D721Med (cell line): Measurements from ENCODE around the gene FGF19.
A peak's percentile ranks its signal among the peaks of the same experiment; 100 is the strongest.
"Not testable (repeated sequence)": the region's sequence is repeated elsewhere in the genome, so short reads cannot be mapped to it uniquely, and the experiment has no call there.

Experiments
- DNase-seq: peaks from one replicate; pipeline ENCODE4 v3.0.0; 2011; ENCODE audit warnings: low spot score; ENCODE audit not compliant: insufficient read length
- FAIRE-seq: peaks from 2 replicates; lab custom pipeline; 2011; peaks lifted over from hg19 to GRCh38; lab: Jason Lieb, UNC
- TF ChIP-seq, protein P1 (sequence below): IDR thresholded peaks from 2 replicates; pipeline ENCODE4 v1.5.1; 2012; ENCODE audit warnings: mild to moderate bottlenecking, control low read depth; ENCODE audit not compliant: insufficient read depth; ENCODE audit errors: missing control alignments

FGF19 gene

DNA sequence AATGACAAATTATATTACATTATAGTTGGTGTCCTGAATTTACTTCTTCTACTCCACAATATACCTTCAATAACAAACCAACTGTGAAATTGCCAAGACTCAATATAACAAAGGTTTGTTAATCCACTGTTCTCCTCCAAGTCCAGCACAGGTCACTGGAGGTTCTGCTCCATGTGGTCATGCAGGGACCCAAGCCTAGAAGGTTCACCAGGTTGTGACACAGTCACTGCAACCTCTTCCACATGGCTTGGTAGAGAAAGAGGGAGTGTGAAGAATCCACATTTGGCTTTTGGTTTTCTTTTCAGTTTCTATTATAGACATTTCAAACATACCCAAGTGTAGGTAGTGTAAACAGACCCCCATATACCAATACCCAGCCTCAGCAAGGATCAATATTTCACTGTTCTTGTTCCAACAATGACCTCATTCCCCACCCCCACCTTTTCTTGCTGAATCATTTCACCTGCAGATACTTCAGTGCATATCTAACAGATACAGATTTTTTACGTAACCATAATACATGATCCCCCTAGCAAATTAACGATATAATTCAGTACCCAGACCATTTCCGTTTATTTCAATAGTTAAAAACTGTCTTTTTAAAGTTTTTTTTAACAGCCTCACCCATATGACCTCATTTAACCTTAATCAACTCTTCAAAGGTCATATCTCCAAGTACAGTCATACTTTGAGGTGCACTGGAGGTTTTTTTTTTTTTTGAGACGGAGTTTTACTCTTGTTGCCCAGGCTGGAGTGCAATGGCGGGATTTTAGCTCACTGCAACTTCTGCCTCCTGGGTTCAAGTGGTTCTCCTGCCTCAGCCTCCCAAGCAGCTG lies 14.1 kb downstream of the FGF19 start:
- TF ChIP-seq, protein P1, sequence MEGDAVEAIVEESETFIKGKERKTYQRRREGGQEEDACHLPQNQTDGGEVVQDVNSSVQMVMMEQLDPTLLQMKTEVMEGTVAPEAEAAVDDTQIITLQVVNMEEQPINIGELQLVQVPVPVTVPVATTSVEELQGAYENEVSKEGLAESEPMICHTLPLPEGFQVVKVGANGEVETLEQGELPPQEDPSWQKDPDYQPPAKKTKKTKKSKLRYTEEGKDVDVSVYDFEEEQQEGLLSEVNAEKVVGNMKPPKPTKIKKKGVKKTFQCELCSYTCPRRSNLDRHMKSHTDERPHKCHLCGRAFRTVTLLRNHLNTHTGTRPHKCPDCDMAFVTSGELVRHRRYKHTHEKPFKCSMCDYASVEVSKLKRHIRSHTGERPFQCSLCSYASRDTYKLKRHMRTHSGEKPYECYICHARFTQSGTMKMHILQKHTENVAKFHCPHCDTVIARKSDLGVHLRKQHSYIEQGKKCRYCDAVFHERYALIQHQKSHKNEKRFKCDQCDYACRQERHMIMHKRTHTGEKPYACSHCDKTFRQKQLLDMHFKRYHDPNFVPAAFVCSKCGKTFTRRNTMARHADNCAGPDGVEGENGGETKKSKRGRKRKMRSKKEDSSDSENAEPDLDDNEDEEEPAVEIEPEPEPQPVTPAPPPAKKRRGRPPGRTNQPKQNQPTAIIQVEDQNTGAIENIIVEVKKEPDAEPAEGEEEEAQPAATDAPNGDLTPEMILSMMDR: no peak
- no peak for FAIRE-seq
- DNase-seq: no peak

DNA sequence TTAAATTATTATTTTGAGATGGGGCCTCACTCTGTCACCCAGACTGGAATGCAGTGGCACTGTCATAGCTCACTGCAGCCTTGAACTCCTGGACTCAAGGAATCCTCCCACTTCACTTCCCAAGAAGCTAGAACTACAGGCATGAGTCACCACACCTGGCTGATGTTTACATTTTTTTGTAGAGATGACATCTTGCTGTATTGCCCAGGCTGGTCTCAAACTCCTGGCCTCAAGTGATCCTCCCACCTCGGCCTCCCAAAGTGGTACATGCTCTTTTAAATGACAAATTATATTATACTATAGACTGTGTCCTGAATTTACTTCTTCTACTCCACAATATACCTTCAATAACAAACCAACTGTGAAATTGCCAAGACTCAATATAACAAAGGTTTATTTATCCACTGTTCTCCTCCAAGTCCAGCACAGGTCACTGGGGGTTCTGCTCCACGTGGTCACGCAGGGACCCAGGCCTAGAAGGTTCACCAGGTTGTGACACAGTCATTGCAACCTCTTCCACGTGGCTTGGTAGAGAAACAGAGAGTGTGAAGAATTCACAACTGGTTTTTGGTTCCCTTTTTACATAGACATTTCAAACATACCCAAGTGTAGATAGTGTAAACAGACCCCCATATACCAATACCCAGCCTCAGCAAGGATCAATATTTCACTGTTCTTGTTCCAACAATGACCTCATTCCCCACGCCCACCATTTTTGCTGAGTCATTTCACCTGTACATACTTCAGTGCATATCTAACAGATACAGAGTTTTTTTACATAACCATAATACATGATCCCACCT lies 15.7 kb downstream of the FGF19 start:
- DNase-seq, FAIRE-seq: not testable (repeated sequence)

DNA sequence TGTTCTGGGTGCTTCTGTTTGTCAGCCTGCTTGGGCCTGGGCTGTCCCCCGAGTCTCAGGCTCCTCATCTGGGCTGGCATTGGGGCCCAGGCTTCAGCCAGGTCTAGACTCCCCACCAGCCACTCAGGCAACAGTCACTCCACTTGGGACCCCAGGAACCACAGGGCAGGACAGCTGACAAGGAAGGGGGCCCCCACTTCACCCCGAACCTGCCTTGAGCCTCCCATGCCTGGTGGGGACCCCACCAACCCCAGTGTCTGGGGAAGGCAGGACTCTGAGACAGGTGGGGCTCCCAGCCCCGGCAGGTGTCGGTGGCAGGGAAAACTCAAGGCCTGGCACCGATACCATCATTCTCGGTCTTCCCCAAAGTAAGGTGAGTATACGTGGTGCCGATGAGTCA lies 17.0 kb downstream of the FGF19 start:
- DNase-seq: no peak
- no peak for FAIRE-seq
- TF ChIP-seq, protein P1: no peak

DNA sequence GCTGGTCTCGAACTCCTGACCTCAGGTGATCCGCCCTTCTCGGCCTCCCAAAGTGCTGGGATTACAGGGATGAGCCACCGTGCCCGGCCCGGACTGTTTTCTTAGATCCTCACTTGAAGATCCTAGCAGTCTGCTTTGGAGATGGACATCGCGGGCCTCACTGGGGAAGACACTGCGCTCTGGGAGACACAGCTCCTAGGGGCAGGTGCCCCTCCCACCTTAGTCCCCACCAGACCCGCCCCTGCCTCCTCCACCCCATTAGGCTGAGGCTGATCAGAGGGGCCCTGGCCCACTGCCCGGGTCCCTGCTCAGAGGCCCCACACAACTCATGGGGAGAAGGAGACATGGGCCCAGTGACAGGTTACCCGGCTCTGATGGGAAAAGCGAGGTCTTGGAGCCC lies 17.4 kb downstream of the FGF19 start:
- TF ChIP-seq, protein P1: no peak
- DNase-seq: no peak
- no peak for FAIRE-seq

DNA sequence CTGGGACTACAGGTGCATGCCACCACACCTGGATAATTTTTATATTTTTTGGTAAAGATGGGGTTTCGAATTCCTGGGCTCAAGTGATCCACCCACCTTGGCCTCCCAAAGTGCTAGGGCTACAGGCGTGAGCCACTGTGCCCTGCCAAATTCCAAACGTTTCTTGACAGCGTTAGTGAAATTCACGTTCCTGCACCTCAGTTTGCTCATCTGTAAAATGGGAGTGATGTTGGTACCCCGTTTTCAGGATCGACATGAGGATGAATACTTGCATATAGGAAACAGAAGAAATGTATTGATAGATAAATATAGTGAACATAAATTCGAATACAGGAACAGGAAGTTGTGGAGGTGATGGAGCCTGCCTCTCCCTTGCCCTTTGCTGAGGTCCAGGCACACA lies 18.5 kb downstream of the FGF19 start:
- TF ChIP-seq, protein P1: no peak
- DNase-seq: no peak
- FAIRE-seq: no peak

DNA sequence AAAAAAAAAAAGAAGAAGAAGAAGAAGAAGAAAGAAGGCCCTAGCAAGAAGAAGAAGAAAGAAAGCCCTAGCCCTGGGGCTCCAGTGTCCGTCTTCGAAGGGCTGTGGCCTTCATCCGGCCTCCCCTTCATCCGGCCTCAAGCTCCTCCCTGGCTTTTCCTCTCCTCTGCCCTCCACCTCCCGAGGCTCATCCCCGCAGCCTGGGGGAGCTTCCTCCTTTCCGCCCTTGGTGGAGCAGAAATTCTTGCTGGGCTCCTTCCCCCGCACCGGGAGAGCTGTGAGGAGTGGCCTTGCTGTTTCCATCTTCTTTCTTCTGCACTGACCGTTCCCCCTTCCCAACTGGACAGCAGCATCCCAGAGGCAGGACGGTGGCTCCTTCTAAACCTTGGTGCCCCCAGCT lies 19.2 kb downstream of the FGF19 start:
- FAIRE-seq (no peak), DNase-seq (no peak)
- TF ChIP-seq, protein P1: no peak

DNA sequence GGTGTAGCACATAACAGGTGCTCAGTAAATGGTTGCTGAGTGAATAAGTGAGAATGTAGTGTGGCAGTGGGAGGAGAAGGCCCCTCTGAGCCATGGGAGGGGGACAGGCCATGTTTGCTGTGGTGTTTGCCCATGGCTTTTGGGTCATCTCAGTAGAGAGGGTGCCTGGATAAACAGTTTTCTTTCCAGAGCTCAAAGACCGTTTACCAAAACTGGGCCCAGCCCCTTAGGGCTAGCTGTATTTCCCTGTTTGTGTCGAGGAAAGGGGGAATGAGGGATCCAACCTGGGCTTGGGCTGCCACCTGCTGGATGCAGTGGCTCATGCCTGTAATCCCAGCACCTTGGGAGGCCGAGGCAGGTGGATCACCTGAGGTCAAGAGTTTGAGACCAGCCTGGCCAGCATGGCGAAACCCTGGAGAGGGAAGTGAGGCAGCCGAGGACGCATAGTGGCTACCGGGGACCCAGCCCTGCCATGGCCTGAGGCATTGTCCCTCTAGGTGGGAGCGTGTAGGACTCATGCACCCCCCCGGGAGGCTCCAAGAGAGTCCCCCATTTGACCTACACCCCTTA lies 20.0 kb downstream of the FGF19 start:
- TF ChIP-seq, protein P1: peak; percentile 19
- DNase-seq: no peak
- no peak for FAIRE-seq
